Trophoblast cell (in vitro differentiated cells and primary cell): ENCODE data around the gene SCAF1.

ENCODE experiments used
- DNase-seq, 2 donors: peaks; one replicate each; pipeline ENCODE4 v3.0.0-alpha.2; 2016
- H2AFZ ChIP-seq: 2 replicates; pipeline ENCODE4 v1.6.1; 2013; ENCODE audit warnings: low read length, moderate library complexity, mild to moderate bottlenecking; ENCODE audit not compliant: insufficient read depth, poor library complexity
- H2AK5ac ChIP-seq: 2 replicates; pipeline ENCODE4 v1.6.1; 2013; ENCODE audit warnings: mild to moderate bottlenecking, low read length
- H2BK120ac ChIP-seq: 2 replicates; pipeline ENCODE4 v1.6.1; 2013; ENCODE audit warnings: low read length, mild to moderate bottlenecking, moderate library complexity; ENCODE audit not compliant: insufficient read depth, poor library complexity
- H2BK12ac ChIP-seq: 2 replicates; pipeline ENCODE4 v1.6.1; 2013; ENCODE audit warnings: mild to moderate bottlenecking, low read length, moderate library complexity
- H2BK5ac ChIP-seq: 2 replicates; pipeline ENCODE4 v1.6.1; 2013; ENCODE audit warnings: low read length, low read depth, moderate library complexity, mild to moderate bottlenecking; ENCODE audit not compliant: poor library complexity
- H3K14ac ChIP-seq: 2 replicates; pipeline ENCODE4 v1.6.1; 2013; ENCODE audit warnings: mild to moderate bottlenecking, low read length
- H3K18ac ChIP-seq: 2 replicates; pipeline ENCODE4 v1.6.1; 2013; ENCODE audit warnings: mild to moderate bottlenecking, low read length
- H3K23ac ChIP-seq: 2 replicates; pipeline ENCODE4 v1.6.1; 2013; ENCODE audit warnings: low read length
- H3K27ac ChIP-seq: 2 replicates; pipeline ENCODE4 v1.5.1; 2013; ENCODE audit warnings: low read depth, mild to moderate bottlenecking, inconsistent platforms, low read length, moderate library complexity
- H3K27me3 ChIP-seq: 2 replicates; pipeline ENCODE4 v1.6.1; 2013; ENCODE audit warnings: inconsistent platforms, mild to moderate bottlenecking, low read length, moderate library complexity; ENCODE audit not compliant: insufficient read depth
- H3K36me3 ChIP-seq, 2 experiments: 1 replicate in 1 of 2; 2 replicates in 1 of 2; pipeline ENCODE4 v1.6.1; 2013; ENCODE audit warnings: low read length in 2 of 2, mild to moderate bottlenecking in 2 of 2, moderate library complexity in 1 of 2; ENCODE audit not compliant: insufficient read depth in 2 of 2, control insufficient read depth in 1 of 2
- H3K4ac ChIP-seq: 2 replicates; pipeline ENCODE4 v1.6.1; 2013; ENCODE audit warnings: low read depth, mild to moderate bottlenecking, low read length, moderate library complexity
- H3K4me1 ChIP-seq, 2 experiments: 1 replicate in 1 of 2; 2 replicates in 1 of 2; pipeline ENCODE4 v1.6.1; 2013; ENCODE audit warnings: low read length in 2 of 2, mild to moderate bottlenecking in 2 of 2, moderate library complexity in 1 of 2; ENCODE audit not compliant: insufficient read depth in 2 of 2, control insufficient read depth in 1 of 2
- H3K4me2 ChIP-seq: 2 replicates; pipeline ENCODE4 v1.6.1; 2013; ENCODE audit warnings: inconsistent platforms, mild to moderate bottlenecking, low read length, moderate library complexity
- H3K4me3 ChIP-seq: 2 replicates; pipeline ENCODE4 v1.5.1; 2013; ENCODE audit warnings: mild to moderate bottlenecking, low read depth, low read length, inconsistent platforms
- H3K79me1 ChIP-seq: one replicate; pipeline ENCODE4 v1.6.1; 2013; ENCODE audit warnings: low read length
- H3K79me2 ChIP-seq: 2 replicates; pipeline ENCODE4 v1.6.1; 2013; ENCODE audit warnings: low read length, mild to moderate bottlenecking; ENCODE audit not compliant: control insufficient read depth, insufficient read depth, poor library complexity
- H3K9ac ChIP-seq: 2 replicates; pipeline ENCODE4 v1.6.1; 2013; ENCODE audit warnings: mild to moderate bottlenecking, low read length
- H3K9me3 ChIP-seq: 2 replicates; pipeline ENCODE4 v1.6.1; 2013; ENCODE audit warnings: low read depth, mild to moderate bottlenecking, control low read depth, inconsistent platforms, low read length; ENCODE audit not compliant: insufficient read depth
- H4K12ac ChIP-seq: 2 replicates; pipeline ENCODE4 v1.6.1; 2013; ENCODE audit warnings: low read depth, mild to moderate bottlenecking, low read length, moderate library complexity
- H4K8ac ChIP-seq: 2 replicates; pipeline ENCODE4 v1.6.1; 2013; ENCODE audit warnings: low read depth, mild to moderate bottlenecking, low read length, moderate library complexity
- H4K91ac ChIP-seq: one replicate; pipeline ENCODE4 v1.6.1; 2013; ENCODE audit warnings: low read depth, mild to moderate bottlenecking, low read length, moderate library complexity
- WGBS: extraction: QIAGEN DNeasy Blood & Tissue Kit; methylation state at CpG from one replicate; pipeline ENCODE4 v1.1.7; 2013; ENCODE audit warnings: missing lambda C conversion rate; ENCODE audit not compliant: insufficient read length, insufficient coverage; ENCODE audit errors: extremely low coverage; 5-methylcytosine and 5-hydroxymethylcytosine counted together

The SCAF1 gene

GRCh38 chr19:49677231-49677900 is 35.4 kb downstream of the SCAF1 start, which contains the start of gene PRMT1:
TSS of gene PRMT1 (plus strand) at chr19:49677271. CDS start at chr19:49677281, 10 bp downstream.
- Histone ChIP-seq H3K4me3 (peak within 1 kb of the TSS; percentile 93), H3K4me2 (peak within 1 kb of the TSS; percentile 95), H4K12ac (peak within 1 kb of the TSS; percentile 99), H3K79me2 (peaks cover 28% of the 10 kb centered on the region), H4K8ac (peak within 1 kb of the TSS; percentile 98), H2BK5ac (peak within 1 kb of the TSS; percentile 95), H3K14ac (peak within 1 kb of the TSS; percentile 99), H3K9me3 (peaks cover 2% of the 10 kb centered on the region), H3K23ac (no peak within 1 kb of the TSS), H2BK12ac (peak within 1 kb of the TSS; percentile 73), H2AFZ (peak within 1 kb of the TSS; percentile 69), H3K4me1 (peaks cover 13% of the 10 kb centered on the region in 2 experiments), H3K18ac (peak within 1 kb of the TSS; percentile 99), H3K4ac (peak within 1 kb of the TSS; percentile 99), H3K36me3 (peaks cover 19 to 21% of the 10 kb centered on the region in 2 experiments), H3K79me1 (peaks cover 18% of the 10 kb centered on the region), H3K27me3 (no peaks in the 10 kb centered on the region), H4K91ac (peak within 1 kb of the TSS; percentile 99), H2AK5ac (peak within 1 kb of the TSS; percentile 100), H2BK120ac (peak within 1 kb of the TSS; percentile 95), H3K9ac (peak within 1 kb of the TSS; percentile 97), H3K27ac (peak within 1 kb of the TSS; percentile 95)
- peak in 1 of 2 donors; percentile 35 for DNase-seq
- no CpG with 5 or more reads among the region's 57 CpGs for WGBS

- no CpG with 5 or more reads among the region's 21 CpGs for WGBS
Measured at GRCh38 chr19:49677901-49678674, 36.1 kb downstream of the SCAF1 start.

DNA sequence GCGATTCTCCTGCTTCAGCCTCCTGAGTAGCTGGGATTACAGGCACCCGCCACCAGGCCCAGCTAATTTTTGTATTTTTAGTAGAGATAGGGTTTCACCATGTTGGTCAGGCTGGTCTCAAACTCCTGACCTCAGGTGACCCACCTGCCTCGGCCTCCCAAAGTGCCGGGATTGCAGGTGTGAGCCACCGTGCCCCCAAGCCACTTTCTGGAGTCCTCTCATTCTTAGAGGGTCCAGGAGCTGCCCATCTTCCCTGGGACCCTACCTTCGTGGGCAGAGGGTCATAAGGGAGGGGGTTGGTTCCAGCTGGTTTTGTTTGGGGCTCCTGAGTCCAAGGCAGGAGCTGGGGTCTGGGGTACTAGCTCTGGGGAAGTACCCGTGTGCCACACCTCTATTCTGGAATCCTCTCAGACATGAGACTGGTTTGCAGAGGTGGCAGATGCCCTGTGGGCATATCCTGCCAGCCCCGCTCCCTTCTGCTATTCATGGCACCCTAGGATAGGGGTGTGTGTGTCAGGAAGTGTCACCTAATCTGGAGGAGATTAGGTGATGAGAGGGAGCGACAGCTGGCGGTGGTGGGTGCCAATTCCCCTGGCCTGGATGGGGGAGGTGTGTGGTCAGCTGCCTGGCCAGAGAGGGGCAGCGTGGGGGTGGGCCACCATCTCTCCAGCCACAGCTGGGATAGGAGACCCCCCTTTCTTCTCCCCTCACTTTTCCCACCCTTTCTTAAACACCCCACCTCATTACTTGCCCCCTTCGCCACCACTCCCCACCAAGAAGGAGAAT is 37.2 kb downstream of the SCAF1 start:
- Histone ChIP-seq H2BK5ac (no peak overlapping the region), H3K36me3 (peaks cover 28 to 29% of the 10 kb centered on the region in 2 experiments), H3K18ac (no peak overlapping the region), H3K9ac (no peak overlapping the region), H3K14ac (no peak overlapping the region), H2AK5ac (no peak overlapping the region), H3K9me3 (peaks cover 2% of the 10 kb centered on the region), H4K12ac (no peak overlapping the region), H3K4me1 (peaks cover 13% of the 10 kb centered on the region in 2 experiments), H3K79me1 (peaks cover 18% of the 10 kb centered on the region), H3K4me2 (peak overlapping the region; percentile 28), H3K27me3 (no peaks in the 10 kb centered on the region), H2AFZ (no peak overlapping the region), H4K91ac (no peak overlapping the region), H4K8ac (no peak overlapping the region), H3K4me3 (no peak overlapping the region), H2BK12ac (no peak overlapping the region), H3K79me2 (peaks cover 28% of the 10 kb centered on the region), H3K23ac (no peak overlapping the region), H3K27ac (no peak overlapping the region), H3K4ac (peak overlapping the region; percentile 93), H2BK120ac (no peak overlapping the region)
- WGBS, result 100% methylated on average over 1 of the region's 12 CpGs
- peak in 1 of 2 donors; percentile 31 for DNase-seq

More at GRCh38 chr19:49677901-49678674, 36.1 kb downstream of the SCAF1 start:
- Histone ChIP-seq H2BK12ac (no peak overlapping the region), H3K18ac (peak overlapping the region; percentile 90), H3K4me2 (peak overlapping the region; percentile 95), H3K4me1 (peaks cover 13% of the 10 kb centered on the region in 2 experiments), H3K23ac (no peak overlapping the region), H3K4ac (peak overlapping the region; percentile 99), H3K79me1 (peaks cover 18% of the 10 kb centered on the region), H3K9ac (peak overlapping the region; percentile 80), H3K9me3 (peaks cover 2% of the 10 kb centered on the region), H3K14ac (peak overlapping the region; percentile 70), H3K36me3 (peaks cover 23 to 25% of the 10 kb centered on the region in 2 experiments), H2AK5ac (peak overlapping the region; percentile 68), H2AFZ (peak overlapping the region; percentile 45), H4K91ac (peak overlapping the region; percentile 99), H2BK120ac (peak overlapping the region; percentile 68), H4K8ac (peak overlapping the region; percentile 76), H3K79me2 (peaks cover 28% of the 10 kb centered on the region), H3K27ac (peak overlapping the region; percentile 66), H4K12ac (peak overlapping the region; percentile 35), H2BK5ac (peak overlapping the region; percentile 75), H3K4me3 (peak overlapping the region; percentile 93), H3K27me3 (no peaks in the 10 kb centered on the region)
- DNase-seq, result peak; percentile 88 to 92
